AG09309 (cell line): Measurements from ENCODE around the gene MTIF3.

Experiments used
- DNase-seq: peaks from one replicate; pipeline ENCODE4 v3.0.0-alpha.2; 2010; ENCODE audit warnings: low read depth
- H3K4me3 ChIP-seq: 2 replicates; pipeline ENCODE4 v1.5.1; 2011; ENCODE audit warnings: mild to moderate bottlenecking, low read depth, low read length, moderate library complexity; ENCODE audit not compliant: control insufficient read depth
- TF ChIP-seq, protein P1 (sequence below): IDR thresholded peaks from 2 replicates; pipeline ENCODE4 v1.5.1; 2011; ENCODE audit warnings: mild to moderate bottlenecking, low read depth, low read length, inconsistent platforms; ENCODE audit not compliant: insufficient read depth, control insufficient read depth; ENCODE audit errors: missing control alignments

The MTIF3 gene

GRCh38 chr13:27461940-27462584 is 11.7 kb upstream of the MTIF3 start:
- no peak overlapping the region for H3K4me3 ChIP-seq
- TF ChIP-seq, protein P1, sequence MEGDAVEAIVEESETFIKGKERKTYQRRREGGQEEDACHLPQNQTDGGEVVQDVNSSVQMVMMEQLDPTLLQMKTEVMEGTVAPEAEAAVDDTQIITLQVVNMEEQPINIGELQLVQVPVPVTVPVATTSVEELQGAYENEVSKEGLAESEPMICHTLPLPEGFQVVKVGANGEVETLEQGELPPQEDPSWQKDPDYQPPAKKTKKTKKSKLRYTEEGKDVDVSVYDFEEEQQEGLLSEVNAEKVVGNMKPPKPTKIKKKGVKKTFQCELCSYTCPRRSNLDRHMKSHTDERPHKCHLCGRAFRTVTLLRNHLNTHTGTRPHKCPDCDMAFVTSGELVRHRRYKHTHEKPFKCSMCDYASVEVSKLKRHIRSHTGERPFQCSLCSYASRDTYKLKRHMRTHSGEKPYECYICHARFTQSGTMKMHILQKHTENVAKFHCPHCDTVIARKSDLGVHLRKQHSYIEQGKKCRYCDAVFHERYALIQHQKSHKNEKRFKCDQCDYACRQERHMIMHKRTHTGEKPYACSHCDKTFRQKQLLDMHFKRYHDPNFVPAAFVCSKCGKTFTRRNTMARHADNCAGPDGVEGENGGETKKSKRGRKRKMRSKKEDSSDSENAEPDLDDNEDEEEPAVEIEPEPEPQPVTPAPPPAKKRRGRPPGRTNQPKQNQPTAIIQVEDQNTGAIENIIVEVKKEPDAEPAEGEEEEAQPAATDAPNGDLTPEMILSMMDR, result no peak
- DNase-seq, result no peak

DNA sequence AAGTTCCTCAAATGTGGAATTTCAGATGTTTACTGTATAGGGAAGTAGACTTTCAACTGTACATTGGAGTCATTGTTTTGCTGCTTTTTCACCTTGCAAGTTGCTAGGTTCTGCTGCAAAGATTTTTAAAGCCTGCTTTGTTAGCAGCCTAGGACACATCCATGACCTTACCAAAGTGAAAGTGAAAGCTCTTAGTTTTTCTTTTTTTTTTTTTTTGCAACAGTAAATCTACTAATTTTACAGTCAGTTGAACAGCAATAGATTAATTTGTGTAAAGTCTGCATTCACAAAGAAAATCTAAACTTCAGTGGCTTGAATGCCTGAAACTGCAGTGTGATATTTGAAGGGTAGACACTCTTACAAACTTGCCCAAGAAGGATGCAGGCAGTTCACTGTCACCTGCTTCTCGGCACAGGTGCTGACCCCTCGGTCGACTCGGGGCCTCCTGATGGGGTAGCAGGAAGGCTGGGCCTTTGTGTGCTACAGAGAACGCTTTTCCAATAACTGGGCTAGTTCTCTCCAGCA is 5.0 kb upstream of the MTIF3 start:
- TF ChIP-seq, protein P1, result no peak
- no peak for DNase-seq
- H3K4me3 ChIP-seq, result no peak overlapping the region

DNA sequence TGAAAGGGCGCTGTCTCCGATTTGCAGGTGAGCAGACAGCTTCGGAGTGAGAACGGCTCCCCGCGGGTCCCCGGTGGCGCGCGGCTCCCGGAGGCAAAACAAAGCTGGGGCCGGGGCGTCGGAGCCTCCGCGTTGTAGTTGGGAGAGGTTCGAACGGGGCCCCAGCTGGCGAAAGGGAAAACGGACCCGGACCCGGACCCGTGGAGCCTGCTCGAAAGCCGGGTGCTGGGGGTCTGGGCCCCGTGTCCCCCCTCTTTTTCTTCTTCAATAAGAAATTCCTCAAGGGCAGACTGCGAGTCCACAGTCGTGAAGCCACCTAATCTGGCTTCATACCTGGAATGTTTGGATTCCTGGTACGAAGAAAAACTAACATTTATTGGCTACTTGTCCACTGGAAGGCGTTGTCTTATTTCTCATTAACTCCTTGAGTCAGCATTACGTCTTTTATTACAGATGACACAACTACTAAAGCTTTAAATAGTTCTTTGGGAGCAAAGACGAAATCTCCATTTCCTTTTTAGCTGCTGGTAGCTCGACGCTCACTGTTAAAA is 632 bp upstream of the MTIF3 start:
- TF ChIP-seq, protein P1, result no peak
- peak overlapping the region; percentile 70 for H3K4me3 ChIP-seq
- no peak for DNase-seq

- TF ChIP-seq, protein P1, result no peak
- DNase-seq, result no peak
- H3K4me3 ChIP-seq, result peak overlapping the region; percentile 70
Measured at GRCh38 chr13:27449081-27449603, 1.2 kb downstream of the MTIF3 start.

- DNase-seq, result no peak
- H3K4me3 ChIP-seq, result no peak overlapping the region
- TF ChIP-seq, protein P1, result no peak
Measured at GRCh38 chr13:27448308-27448707, 2.1 kb downstream of the MTIF3 start.

DNA sequence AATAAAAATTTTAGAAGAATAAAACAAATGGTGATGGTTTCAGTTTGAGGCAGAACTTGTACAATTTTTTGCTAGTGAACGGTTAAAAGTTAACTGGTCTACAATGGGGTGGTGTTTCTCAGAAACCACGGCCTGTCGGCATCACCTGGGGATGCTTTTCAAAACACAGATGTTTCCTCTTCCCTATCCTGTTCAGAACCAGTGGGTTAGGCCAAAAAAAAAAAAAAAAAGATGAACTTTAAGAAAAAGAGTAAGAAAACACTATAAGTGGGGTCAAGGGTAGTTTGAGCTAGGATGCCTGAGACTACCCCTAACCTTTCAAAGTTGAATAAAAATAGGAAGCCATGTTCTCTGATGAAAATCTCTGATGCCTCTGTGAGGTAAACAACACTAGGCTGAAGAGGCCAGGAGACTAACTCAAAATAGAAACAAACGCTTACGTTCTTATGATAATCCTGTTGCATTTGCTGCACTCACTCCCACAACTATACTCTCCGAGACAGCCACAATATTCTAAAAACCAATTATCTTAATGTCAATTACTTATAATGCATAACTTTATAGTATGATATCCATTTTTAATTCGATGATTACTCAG is 3.3 kb downstream of the MTIF3 start:
- no peak overlapping the region for H3K4me3 ChIP-seq
- no peak for DNase-seq
- TF ChIP-seq, protein P1, result no peak
